Thyroid gland (tissue), 4 donors: ENCODE data around the gene TSNAX. TPM values are rescaled to one million over a fixed set of nuclear protein-coding genes. Genes with fewer than 3 reads are reported as not detected.

Experiments
- DNase-seq, 2 donors: peaks; one replicate each; pipeline ENCODE4 v3.0.0-alpha.2; 2019
- H3K27ac ChIP-seq, 3 donors: fragments of 200-600 bp; sonication (generic); 1 replicate in 2 of 3; 2 replicates in 1 of 3; pipeline ENCODE4 v1.5.1; 2016 to 2019; ENCODE audit warnings: mild to moderate bottlenecking in 1 of 3, moderate library complexity in 1 of 3
- H3K27me3 ChIP-seq: fragments of 200-600 bp; sonication (generic); one replicate; pipeline ENCODE4 v1.5.1; 2019
- H3K36me3 ChIP-seq, 2 donors: fragments of 200-600 bp; sonication (generic); one replicate each; pipeline ENCODE4 v1.5.1; 2016 to 2019
- H3K4me1 ChIP-seq, 2 donors: fragments of 200-600 bp; sonication (generic); one replicate each; pipeline ENCODE4 v1.5.1; 2017 to 2019
- H3K4me3 ChIP-seq, 3 donors: fragments of 200-600 bp; sonication (generic); replicated peaks in 1 of 3; 1 replicate in 2 of 3; 2 replicates in 1 of 3; pipeline ENCODE4 v1.5.1; 2016; ENCODE audit warnings: mild to moderate bottlenecking in 1 of 3
- H3K9me3 ChIP-seq: fragments of 200-600 bp; sonication (generic); one replicate; pipeline ENCODE4 v1.5.1; 2017
- POLR2A ChIP-seq, 2 donors: fragments of 450-650 bp; IDR thresholded peaks; one replicate each; pipeline ENCODE4 v1.6.1; 2017; ENCODE audit warnings: antibody characterized with exemption in 2 of 2, mild to moderate bottlenecking in 2 of 2, moderate library complexity in 1 of 2
- WGBS, 2 donors: methylation state at CpG; one replicate each; pipeline ENCODE4 v1.1.5; 2017; 5-methylcytosine and 5-hydroxymethylcytosine counted together
- intact Hi-C: fragments of 100-400 bp; cut with DNase I; formaldehyde crosslinking; loops from one replicate; pipeline ENCODE4 v1.15.1; 2023
- total RNA-seq, 4 donors: library from RNA; depleted of rRNA; stranded (reverse); fragments of >200 nt; gene quantifications; one replicate each; pipeline ENCODE4 v1.2.3, GENCODE V29; 2016
- TF ChIP-seq, protein P1 (sequence below), 6 experiments: fragments of 200-600 bp in 3 of 6; fragments of 450-650 bp in 3 of 6; sonication (generic) in 3 of 6; IDR thresholded peaks; one replicate each; pipeline ENCODE4 v1.5.1; 2016 to 2019; ENCODE audit warnings: antibody characterized with exemption in 6 of 6, mild to moderate bottlenecking in 2 of 6, inconsistent platforms in 1 of 6, moderate library complexity in 1 of 6

Gene TSNAX
- total RNA-seq, result 10 to 100 TPM; 32.0 to 43.7 (median 36.5) TPM

GRCh38 chr1:231528172-231529029 lies at the start of gene TSNAX:
TSNAX (plus strand) TSS chr1:231528669; CDS start chr1:231528811, 142 bp downstream.
- intact Hi-C loops, result loop anchor here (2.0 kb wide), 1 partner anchor 106 kb away; the partner anchor contains the start of gene EGLN1
- H3K4me1 ChIP-seq, result peaks cover 11 to 13% of the 10 kb centered on the region in 2 donors

GRCh38 chr1:231478811-231479210 lies 49.7 kb upstream of the TSNAX start:
- intact Hi-C loops, result no loop called here
- H3K4me1 ChIP-seq, result no peaks in the 10 kb centered on the region
- H3K27ac ChIP-seq, result no peak overlapping the region
- WGBS, 2 donors, result 94 to 96% methylated on average over 9 of the region's 9 CpGs
- TF ChIP-seq POLR2A (IDR thresholded peaks at IDR 0.05), result no peak
- TF ChIP-seq, protein P1, sequence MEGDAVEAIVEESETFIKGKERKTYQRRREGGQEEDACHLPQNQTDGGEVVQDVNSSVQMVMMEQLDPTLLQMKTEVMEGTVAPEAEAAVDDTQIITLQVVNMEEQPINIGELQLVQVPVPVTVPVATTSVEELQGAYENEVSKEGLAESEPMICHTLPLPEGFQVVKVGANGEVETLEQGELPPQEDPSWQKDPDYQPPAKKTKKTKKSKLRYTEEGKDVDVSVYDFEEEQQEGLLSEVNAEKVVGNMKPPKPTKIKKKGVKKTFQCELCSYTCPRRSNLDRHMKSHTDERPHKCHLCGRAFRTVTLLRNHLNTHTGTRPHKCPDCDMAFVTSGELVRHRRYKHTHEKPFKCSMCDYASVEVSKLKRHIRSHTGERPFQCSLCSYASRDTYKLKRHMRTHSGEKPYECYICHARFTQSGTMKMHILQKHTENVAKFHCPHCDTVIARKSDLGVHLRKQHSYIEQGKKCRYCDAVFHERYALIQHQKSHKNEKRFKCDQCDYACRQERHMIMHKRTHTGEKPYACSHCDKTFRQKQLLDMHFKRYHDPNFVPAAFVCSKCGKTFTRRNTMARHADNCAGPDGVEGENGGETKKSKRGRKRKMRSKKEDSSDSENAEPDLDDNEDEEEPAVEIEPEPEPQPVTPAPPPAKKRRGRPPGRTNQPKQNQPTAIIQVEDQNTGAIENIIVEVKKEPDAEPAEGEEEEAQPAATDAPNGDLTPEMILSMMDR (IDR thresholded peaks at IDR 0.05), result no peak
- no peak for DNase-seq
- no peaks in the 10 kb centered on the region for H3K27me3 ChIP-seq
- H3K4me3 ChIP-seq, result no peak overlapping the region
- H3K9me3 ChIP-seq, result no peaks in the 10 kb centered on the region
- no peaks in the 10 kb centered on the region for H3K36me3 ChIP-seq

More at GRCh38 chr1:231528172-231529029, at the start of gene TSNAX:
- H3K4me3 ChIP-seq, result peak within 1 kb of the TSS; percentile 45 to 86 (median 51)
- H3K27me3 ChIP-seq, result no peaks in the 10 kb centered on the region
- WGBS, 2 donors, result 0% methylated on average over 29 to 39 of the region's 61 CpGs
- peak; percentile 90 for DNase-seq
- TF ChIP-seq POLR2A (IDR thresholded peaks at IDR 0.05), result peak in 1 of 2 donors; percentile 90
- TF ChIP-seq, protein P1 (IDR thresholded peaks at IDR 0.05), result peak in 1 of 6 experiments; percentile 18
- H3K27ac ChIP-seq, result peak within 1 kb of the TSS; percentile 86 to 97 (median 93)
- H3K36me3 ChIP-seq, result no peaks in the 10 kb centered on the region
- no peaks in the 10 kb centered on the region for H3K9me3 ChIP-seq

- no peaks in the 10 kb centered on the region for H3K4me1 ChIP-seq
- 97 to 99% methylated on average over 2 of the region's 2 CpGs for WGBS, 2 donors
These were observed 48.5 kb upstream of the TSNAX start for GRCh38 chr1:231480008-231480407.

DNA sequence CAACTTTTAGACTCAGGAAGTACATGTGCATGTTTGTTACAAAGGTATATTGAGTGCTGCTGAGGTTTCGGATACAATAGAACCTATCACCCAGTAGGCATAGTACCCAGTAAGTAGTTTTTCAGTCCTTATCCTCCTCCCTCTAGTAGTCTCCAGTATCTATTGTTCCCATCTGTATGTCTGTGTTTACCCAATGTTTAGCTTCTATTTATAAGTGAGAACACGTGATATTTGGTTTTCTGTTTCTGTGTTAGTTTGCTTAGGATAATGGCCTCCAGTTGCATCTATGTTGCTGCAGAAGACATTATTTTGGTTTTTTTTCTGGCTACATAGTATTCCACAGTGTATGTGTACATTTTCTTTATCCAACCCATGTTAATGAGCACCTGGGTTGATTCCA lies 47.2 kb upstream of the TSNAX start:
- Histone ChIP-seq H3K36me3 (no peaks in the 10 kb centered on the region), H3K9me3 (no peaks in the 10 kb centered on the region), H3K27ac (no peak overlapping the region), H3K27me3 (no peaks in the 10 kb centered on the region), H3K4me3 (no peak overlapping the region), H3K4me1 (no peaks in the 10 kb centered on the region)
- no peak for DNase-seq
- 91% methylated on average over 2 of the region's 2 CpGs for WGBS, 2 donors
- TF ChIP-seq, protein P1 (IDR thresholded peaks at IDR 0.05), result no peak
- TF ChIP-seq POLR2A (IDR thresholded peaks at IDR 0.05), result no peak
- intact Hi-C loops, result no loop called here

More at GRCh38 chr1:231480008-231480407, 48.5 kb upstream of the TSNAX start:
- H3K9me3 ChIP-seq, result no peaks in the 10 kb centered on the region
- H3K36me3 ChIP-seq, result no peaks in the 10 kb centered on the region
- DNase-seq, result no peak
- TF ChIP-seq POLR2A (IDR thresholded peaks at IDR 0.05), result no peak
- TF ChIP-seq, protein P1 (IDR thresholded peaks at IDR 0.05), result no peak
- H3K27me3 ChIP-seq, result no peaks in the 10 kb centered on the region
- intact Hi-C loops, result no loop called here
- H3K4me3 ChIP-seq, result no peak overlapping the region
- no peak overlapping the region for H3K27ac ChIP-seq
